ENCODE results near the gene CENPT.

DNA sequence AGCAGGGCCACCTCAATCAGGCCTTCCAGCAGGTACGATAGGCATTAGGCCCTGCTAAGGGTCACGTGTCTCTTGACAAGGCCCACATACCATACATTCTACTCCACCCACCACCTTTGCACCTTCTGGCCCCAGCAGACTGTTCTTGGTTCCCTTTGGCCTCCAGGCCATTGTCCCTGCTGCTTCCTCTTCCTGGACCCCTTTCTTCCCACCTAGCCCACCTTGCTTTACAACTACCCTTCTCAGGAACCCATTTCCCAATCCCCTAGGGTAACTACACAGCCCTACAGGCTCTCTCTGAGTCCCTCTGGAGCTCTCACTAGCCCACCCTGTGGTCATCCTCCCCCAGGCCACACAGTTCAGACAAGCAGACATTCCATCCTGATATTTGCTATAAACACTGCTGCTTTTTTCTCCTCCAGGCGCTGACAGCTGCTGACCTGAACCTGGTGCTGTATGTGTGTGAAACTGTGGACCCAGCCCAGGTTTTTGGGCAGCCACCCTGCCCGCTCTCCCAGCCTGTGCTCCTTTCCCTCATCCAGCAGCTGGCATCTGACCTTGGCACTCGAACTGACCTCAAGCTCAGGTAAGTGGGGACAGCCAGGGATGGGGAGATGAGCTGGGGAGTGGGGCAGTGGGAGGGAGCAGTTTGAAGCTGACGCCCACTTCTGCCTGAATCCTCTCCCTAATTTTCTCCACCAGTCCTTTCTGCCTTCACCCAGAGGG, 35.8 kb upstream of the CENPT start:
- TF ChIP-seq, protein P1, sequence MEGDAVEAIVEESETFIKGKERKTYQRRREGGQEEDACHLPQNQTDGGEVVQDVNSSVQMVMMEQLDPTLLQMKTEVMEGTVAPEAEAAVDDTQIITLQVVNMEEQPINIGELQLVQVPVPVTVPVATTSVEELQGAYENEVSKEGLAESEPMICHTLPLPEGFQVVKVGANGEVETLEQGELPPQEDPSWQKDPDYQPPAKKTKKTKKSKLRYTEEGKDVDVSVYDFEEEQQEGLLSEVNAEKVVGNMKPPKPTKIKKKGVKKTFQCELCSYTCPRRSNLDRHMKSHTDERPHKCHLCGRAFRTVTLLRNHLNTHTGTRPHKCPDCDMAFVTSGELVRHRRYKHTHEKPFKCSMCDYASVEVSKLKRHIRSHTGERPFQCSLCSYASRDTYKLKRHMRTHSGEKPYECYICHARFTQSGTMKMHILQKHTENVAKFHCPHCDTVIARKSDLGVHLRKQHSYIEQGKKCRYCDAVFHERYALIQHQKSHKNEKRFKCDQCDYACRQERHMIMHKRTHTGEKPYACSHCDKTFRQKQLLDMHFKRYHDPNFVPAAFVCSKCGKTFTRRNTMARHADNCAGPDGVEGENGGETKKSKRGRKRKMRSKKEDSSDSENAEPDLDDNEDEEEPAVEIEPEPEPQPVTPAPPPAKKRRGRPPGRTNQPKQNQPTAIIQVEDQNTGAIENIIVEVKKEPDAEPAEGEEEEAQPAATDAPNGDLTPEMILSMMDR (IDR thresholded peaks at IDR 0.05) = no peak
- no peak for TF ChIP-seq POLR2A (IDR thresholded peaks at IDR 0.05)

All from right lobe of liver (tissue), 4 donors.